ENCODE measurements around the gene IL17RC. TPM values are rescaled to one million over a fixed set of nuclear protein-coding genes. Genes with fewer than 3 reads are reported as not detected.

Gene IL17RC
- total and polyA plus RNA-seq, 2 of the 4 experiments (the other 2 are of a cell fraction) = 20.8 to 28.3 TPM

- Histone ChIP-seq H4K8ac (ENCODE audit: low read depth in 2 of 2, low read length in 2 of 2) (no peak overlapping the region; a peak in 1 of 4 replicates), H3K9me3 (ENCODE audit: control insufficient read depth, insufficient read depth, low read length) (no peaks in the 10 kb centered on the region), H3K4ac (ENCODE audit: low read depth, low read length) (no peak overlapping the region), H2BK5ac (ENCODE audit: low read depth, low read length, poor library complexity, severe bottlenecking) (no peak overlapping the region), H4K5ac (ENCODE audit: low read depth, low read length) (no peak overlapping the region), H3K36me3 (ENCODE audit: control insufficient read depth, insufficient read depth, low read length) (peaks cover 10% of the 10 kb centered on the region), H2AFZ (replicated peaks; ENCODE audit: low read length, poor library complexity) (no peak overlapping the region), H3K4me1 (ENCODE audit: control insufficient read depth, insufficient read depth, low read length) (peaks cover 9% of the 10 kb centered on the region), H3K56ac (ENCODE audit: extremely low read depth, insufficient read depth, low read length) (no peak overlapping the region), H3K4me3 (ENCODE audit: insufficient read depth, low read depth, low read length) (no peak overlapping the region), H3K27ac (ENCODE audit: insufficient read depth, low read length) (no peak overlapping the region), H4K91ac (ENCODE audit: insufficient read depth, low read depth, low read length) (no peak overlapping the region; the same call in 1 of the 2 replicates), H3K14ac (replicated peaks; ENCODE audit: low read depth, low read length) (no peak overlapping the region), H2BK20ac (ENCODE audit: low read depth, low read length) (no peak overlapping the region), H3K79me1 (ENCODE audit: low read depth in 1 of 2, low read length in 2 of 2) (peaks cover 6 to 16% of the 10 kb centered on the region in 2 experiments; a peak in 3 of 4 replicates), H3K23ac (ENCODE audit: low read depth, low read length) (0 out of 2 replicates have a peak overlapping the region, but pooled peaks have one; percentile 38), H2AK5ac (ENCODE audit: low read depth, low read length) (no peak overlapping the region), H3K18ac (ENCODE audit: low read depth, low read length) (no peak overlapping the region), H3K27me3 (ENCODE audit: control insufficient read depth, insufficient read depth, low read length) (no peaks in the 10 kb centered on the region), H2AK9ac (replicated peaks; ENCODE audit: low read depth, low read length, poor library complexity) (peak overlapping the region; percentile 94), H3K9me1 (ENCODE audit: insufficient read depth, low read length) (peaks cover 6% of the 10 kb centered on the region; the same call in 1 of the 2 replicates), H3K9ac (ENCODE audit: low read depth, low read length) (no peak overlapping the region), H3K4me2 (ENCODE audit: low read depth, low read length) (no peak overlapping the region), H2BK15ac (ENCODE audit: low read depth, low read length) (no peak overlapping the region), H2BK120ac (ENCODE audit: low read depth, low read length) (no peak overlapping the region), H4K20me1 (ENCODE audit: insufficient read depth, low read length) (no peaks in the 10 kb centered on the region)
- no peak for TF ChIP-seq MXI1 (IDR thresholded peaks at IDR 0.05; ENCODE audit: borderline replicate concordance, low read depth, low read length)
- TF ChIP-seq CHD1 (IDR thresholded peaks at IDR 0.05; ENCODE audit: low read depth, low read length) = no peak
- no peak for TF ChIP-seq RAD21 (IDR thresholded peaks at IDR 0.05; ENCODE audit: low read length)
- TF ChIP-seq POLR2A (IDR thresholded peaks at IDR 0.05; ENCODE audit: low read depth, low read length) = no peak
- no peak for TF ChIP-seq ELK1 (IDR thresholded peaks at IDR 0.05; ENCODE audit: borderline replicate concordance, low read depth, low read length)
- no peak for TF ChIP-seq USF2 (IDR thresholded peaks at IDR 0.05; ENCODE audit: low read depth, low read length)
- no peak for TF ChIP-seq MAFK (IDR thresholded peaks at IDR 0.05; ENCODE audit: low read depth, low read length)
- TF ChIP-seq BHLHE40 (IDR thresholded peaks at IDR 0.05; ENCODE audit: low read depth, low read length) = no peak
- no peak for TF ChIP-seq MAZ (IDR thresholded peaks at IDR 0.05; ENCODE audit: borderline replicate concordance, low read depth, low read length)
- no peak for TF ChIP-seq NFE2L2 (IDR thresholded peaks at IDR 0.05; ENCODE audit: low read depth, low read length)
- TF ChIP-seq CTCF (conservative IDR thresholded peaks at IDR 0.05; ENCODE audit: low read depth, low read length) = no peak
- TF ChIP-seq CEBPB (IDR thresholded peaks at IDR 0.05; ENCODE audit: low read depth, low read length) = no peak
- no peak for TF ChIP-seq RFX5 (IDR thresholded peaks at IDR 0.05; ENCODE audit: low read depth, low read length)
- TF ChIP-seq RCOR1 (IDR thresholded peaks at IDR 0.05; ENCODE audit: insufficient replicate concordance, low read length) = no peak
- TF ChIP-seq FOS (IDR thresholded peaks at IDR 0.05; ENCODE audit: low read depth, low read length) = no peak
- TF ChIP-seq SMC3 (IDR thresholded peaks at IDR 0.05; ENCODE audit: low read depth, low read length) = no peak
- ATAC-seq (ENCODE audit: low read depth) (no peak), DNase-seq (no peak)
- ChIA-PET POLR2A (ENCODE audit: unreplicated experiment) (no interaction called here), CTCF (interaction anchor here (3.1 kb wide), 1 partner anchor 12 kb away, joined by 14 read pairs; no protein-coding TSS in a partner anchor)
- intact Hi-C loops (cut with micrococcal nuclease) (loop anchor here (5.0 kb wide), 1 partner anchor 218 kb away; no protein-coding TSS in a partner anchor), in situ Hi-C loops (cut with MboI; ENCODE audit: low sequenced_read_pairs) (no loop called here), dilution Hi-C loops (cut with HindIII; ENCODE audit: low sequenced_read_pairs, unreplicated experiment) (no loop called here)
- BruUV-seq (replicated peaks) = no TSS peak
- WGBS, 2 experiments (ENCODE audit: extremely low coverage in 2 of 2, insufficient read length in 1 of 2) = 83% methylated on average over 3 of the region's 4 CpGs; no CpG with 5 or more reads in 1 of the 2 experiments
Observed at GRCh38 chr3:9934993-9935392, 18.1 kb downstream of the IL17RC start.
